SK-N-SH treated with all-trans-retinoic acid at 6 μM for 48 hours (cell line): ENCODE data around the gene DDX24.

Experiments
- ATAC-seq: fragments of 200-7000 bp; cut with Tn5 transposase; 3 replicates; pipeline ENCODE4 v1.9.1; 2020; ENCODE audit warnings: mild to moderate bottlenecking, moderate library complexity
- ARNTL ChIP-seq: fragments of 450-650 bp; formaldehyde crosslinking; IDR thresholded peaks from 2 replicates; pipeline ENCODE4 v1.5.0; 2020; ENCODE audit warnings: low read depth, mild to moderate bottlenecking, moderate library complexity, borderline replicate concordance
- BACH2 ChIP-seq: fragments of 250-450 bp; sonication (Bioruptor Pico); IDR thresholded peaks from 2 replicates; pipeline ENCODE4 v1.9.0; 2021; ENCODE audit warnings: mild to moderate bottlenecking, borderline replicate concordance
- CREB5 ChIP-seq: fragments of 250-450 bp; sonication (Bioruptor Pico); IDR thresholded peaks from 2 replicates; pipeline ENCODE4 v1.5.1; 2020; ENCODE audit warnings: low read depth, mild to moderate bottlenecking, moderate library complexity
- CSDC2 ChIP-seq: fragments of 250-450 bp; sonication (Bioruptor Pico); IDR thresholded peaks from 2 replicates; pipeline ENCODE4 v1.5.0; 2020; ENCODE audit warnings: mild to moderate bottlenecking, moderate library complexity
- CSRNP3 ChIP-seq: fragments of 250-450 bp; sonication (Bioruptor Pico); IDR thresholded peaks from 2 replicates; pipeline ENCODE4 v1.5.1; 2021; ENCODE audit warnings: mild to moderate bottlenecking, moderate library complexity
- GLIS3 ChIP-seq: fragments of 250-450 bp; sonication (Bioruptor Pico); IDR thresholded peaks from 2 replicates; pipeline ENCODE4 v1.5.0; 2020; ENCODE audit warnings: mild to moderate bottlenecking, moderate library complexity
- ISL1 ChIP-seq: fragments of 250-450 bp; sonication (Bioruptor Pico); IDR thresholded peaks from 2 replicates; pipeline ENCODE4 v2.1.2; 2022; ENCODE audit warnings: mild to moderate bottlenecking, moderate library complexity
- OSR1 ChIP-seq: fragments of 250-450 bp; sonication (Bioruptor Pico); IDR thresholded peaks from 2 replicates; pipeline ENCODE4 v1.8.0; 2022; ENCODE audit warnings: moderate library complexity, mild to moderate bottlenecking, inconsistent platforms
- PATZ1 ChIP-seq: fragments of 250-450 bp; sonication (Bioruptor Pico); IDR thresholded peaks from 2 replicates; pipeline ENCODE4 v1.8.0; 2020; ENCODE audit warnings: mild to moderate bottlenecking, moderate library complexity, borderline replicate concordance
- POU6F1 ChIP-seq: fragments of 250-450 bp; sonication (Bioruptor Pico); IDR thresholded peaks from 2 replicates; pipeline ENCODE4 v1.8.0; 2021; ENCODE audit warnings: low read depth, mild to moderate bottlenecking, moderate library complexity, borderline replicate concordance
- PPARA ChIP-seq: fragments of 250-450 bp; sonication (Bioruptor Pico); IDR thresholded peaks from 2 replicates; pipeline ENCODE4 v1.5.0; 2020; ENCODE audit warnings: mild to moderate bottlenecking, borderline replicate concordance
- RARB ChIP-seq: fragments of 250-450 bp; sonication (Bioruptor Pico); IDR thresholded peaks from 2 replicates; pipeline ENCODE4 v1.8.0; 2021; ENCODE audit warnings: mild to moderate bottlenecking, moderate library complexity
- SNAI2 ChIP-seq: fragments of 250-450 bp; sonication (Bioruptor Pico); IDR thresholded peaks from 2 replicates; pipeline ENCODE4 v1.5.0; 2020; ENCODE audit warnings: mild to moderate bottlenecking, moderate library complexity
- TCF4 ChIP-seq: fragments of 250-450 bp; sonication (Bioruptor Pico); IDR thresholded peaks from 2 replicates; pipeline ENCODE4 v1.8.0; 2021; ENCODE audit warnings: mild to moderate bottlenecking, moderate library complexity, borderline replicate concordance
- TOX ChIP-seq: fragments of 250-450 bp; sonication (Bioruptor Pico); IDR thresholded peaks from 2 replicates; pipeline ENCODE4 v1.8.0; 2021; ENCODE audit warnings: mild to moderate bottlenecking, moderate library complexity, borderline replicate concordance
- TSHZ2 ChIP-seq: fragments of 250-450 bp; sonication (Bioruptor Pico); IDR thresholded peaks from 2 replicates; pipeline ENCODE4 v1.5.0; 2020; ENCODE audit warnings: mild to moderate bottlenecking, moderate library complexity
- ZFP3 ChIP-seq: fragments of 250-450 bp; sonication (Bioruptor Pico); IDR thresholded peaks from 2 replicates; pipeline ENCODE4 v1.5.0; 2020; ENCODE audit warnings: mild to moderate bottlenecking, moderate library complexity
- ZFP30 ChIP-seq: fragments of 450-650 bp; formaldehyde crosslinking; IDR thresholded peaks from 2 replicates; pipeline ENCODE4 v1.5.0; 2022; ENCODE audit warnings: mild to moderate bottlenecking, moderate library complexity
- ZNF565 ChIP-seq: fragments of 450-650 bp; formaldehyde crosslinking; conservative IDR thresholded peaks from 2 replicates; pipeline ENCODE4 v1.5.0; 2020; ENCODE audit warnings: low read depth, mild to moderate bottlenecking, moderate library complexity
- ZNF70 ChIP-seq: fragments of 450-650 bp; formaldehyde crosslinking; IDR thresholded peaks from 2 replicates; pipeline ENCODE4 v1.5.0; 2020; ENCODE audit warnings: mild to moderate bottlenecking, moderate library complexity
- ZNF8 ChIP-seq: fragments of 450-650 bp; formaldehyde crosslinking; IDR thresholded peaks from 2 replicates; pipeline ENCODE4 v1.5.0; 2020; ENCODE audit warnings: mild to moderate bottlenecking, moderate library complexity

Gene DDX24

GRCh38 chr14:94059998-94060397 is 21.0 kb downstream of the DDX24 start:
- no peak for TF ChIP-seq CSRNP3 (CRISPR knock-in tag)
- TF ChIP-seq TSHZ2 (CRISPR knock-in tag): no peak
- TF ChIP-seq CREB5: no peak
- TF ChIP-seq ZNF70: no peak
- TF ChIP-seq RARB (CRISPR knock-in tag): no peak
- TF ChIP-seq GLIS3 (CRISPR knock-in tag): no peak
- no peak for TF ChIP-seq CSDC2 (CRISPR knock-in tag)
- no peak for TF ChIP-seq PPARA (CRISPR knock-in tag)
- TF ChIP-seq SNAI2 (CRISPR knock-in tag): no peak
- TF ChIP-seq ISL1: no peak
- TF ChIP-seq, all 23 proteins: peak for 0

GRCh38 chr14:94058674-94059138 is 22.3 kb downstream of the DDX24 start:
- no peak for ATAC-seq
- TF ChIP-seq TCF4 (CRISPR knock-in tag): no peak
- TF ChIP-seq ISL1: no peak
- no peak for TF ChIP-seq TOX (CRISPR knock-in tag)
- no peak for TF ChIP-seq ZNF70
- TF ChIP-seq PATZ1 (CRISPR knock-in tag): no peak
- TF ChIP-seq ZNF565 (CRISPR knock-in tag): no peak
- no peak for TF ChIP-seq OSR1 (CRISPR knock-in tag)
- TF ChIP-seq RARB (CRISPR knock-in tag): no peak
- TF ChIP-seq POU6F1 (CRISPR knock-in tag): no peak
- no peak for TF ChIP-seq GLIS3 (CRISPR knock-in tag)
- no peak for TF ChIP-seq ZFP3 (CRISPR knock-in tag)

More at GRCh38 chr14:94059998-94060397, 21.0 kb downstream of the DDX24 start:
- ATAC-seq: no peak

GRCh38 chr14:94058128-94058673 is 22.8 kb downstream of the DDX24 start:
- ATAC-seq: no peak
- TF ChIP-seq OSR1 (CRISPR knock-in tag) (no peak), ZNF70 (no peak), TSHZ2 (CRISPR knock-in tag) (no peak), PPARA (CRISPR knock-in tag) (no peak), ZNF8 (no peak), ZFP3 (CRISPR knock-in tag) (no peak), POU6F1 (CRISPR knock-in tag) (no peak), BACH2 (CRISPR knock-in tag) (no peak), SNAI2 (CRISPR knock-in tag) (no peak), ARNTL (no peak), TOX (CRISPR knock-in tag) (no peak), ZFP30 (CRISPR knock-in tag) (no peak), ISL1 (no peak)
